Stimulated activated CD4-positive, alpha-beta T cell treated with anti-CD3 and anti-CD28 coated beads, Interleukin-4, amount 100 ng/mL, for 1 hour (primary cell): ENCODE data around the gene VWF.

Experiments used
- DNase-seq: peaks from one replicate; pipeline ENCODE4 v3.0.0-alpha.2; 2020

VWF gene

GRCh38 chr12:6056406-6057240 is 67.8 kb downstream of the VWF start:
- peak; percentile 35 for DNase-seq

GRCh38 chr12:6053541-6053940 is 70.9 kb downstream of the VWF start:
- no peak for DNase-seq

- DNase-seq: no peak
Observed at GRCh38 chr12:6052940-6053329, 71.5 kb downstream of the VWF start.

GRCh38 chr12:6052206-6052939 is 72.1 kb downstream of the VWF start:
- no peak for DNase-seq

DNA sequence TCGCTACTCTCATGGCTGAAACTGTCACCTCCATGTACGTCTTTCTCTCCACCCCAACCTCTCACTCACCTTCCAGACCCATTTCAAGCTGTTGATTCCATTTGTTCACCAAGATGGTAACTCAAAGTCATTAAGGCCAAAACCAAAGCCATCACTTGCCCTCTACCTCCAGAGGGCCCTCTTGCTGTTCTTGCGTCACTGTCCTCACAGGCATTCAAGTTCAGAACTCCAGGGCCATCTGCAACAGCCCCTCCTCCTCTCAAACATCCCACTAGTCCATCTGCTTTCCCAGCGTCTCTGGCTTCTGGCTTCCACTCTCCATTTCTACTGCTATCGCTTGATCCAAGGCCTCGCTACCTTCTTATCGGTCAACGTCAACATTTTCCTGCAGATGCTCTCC is 74.5 kb downstream of the VWF start:
- DNase-seq: no peak

DNA sequence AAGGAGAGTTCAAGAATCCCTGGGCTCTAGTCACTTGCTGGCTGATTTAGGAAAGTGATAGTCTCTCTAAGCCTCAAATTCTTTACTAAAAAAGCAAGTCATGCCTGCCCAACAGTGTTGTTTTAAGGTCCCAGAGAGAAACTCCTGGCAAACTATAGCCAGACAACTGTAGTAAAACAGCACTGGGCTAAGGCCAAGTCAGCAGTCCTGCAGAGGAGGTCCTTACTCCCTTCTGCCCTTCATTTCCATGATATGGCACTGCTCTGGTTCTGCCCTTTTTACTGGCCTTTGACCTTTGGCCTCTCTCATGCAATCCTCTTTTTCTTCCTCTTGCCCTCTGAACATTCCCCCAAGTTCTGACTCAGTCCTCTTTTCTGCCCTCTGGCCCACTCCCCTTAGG is 74.9 kb downstream of the VWF start:
- DNase-seq: no peak

GRCh38 chr12:6047249-6048237 is 76.9 kb downstream of the VWF start:
- DNase-seq: no peak

DNA sequence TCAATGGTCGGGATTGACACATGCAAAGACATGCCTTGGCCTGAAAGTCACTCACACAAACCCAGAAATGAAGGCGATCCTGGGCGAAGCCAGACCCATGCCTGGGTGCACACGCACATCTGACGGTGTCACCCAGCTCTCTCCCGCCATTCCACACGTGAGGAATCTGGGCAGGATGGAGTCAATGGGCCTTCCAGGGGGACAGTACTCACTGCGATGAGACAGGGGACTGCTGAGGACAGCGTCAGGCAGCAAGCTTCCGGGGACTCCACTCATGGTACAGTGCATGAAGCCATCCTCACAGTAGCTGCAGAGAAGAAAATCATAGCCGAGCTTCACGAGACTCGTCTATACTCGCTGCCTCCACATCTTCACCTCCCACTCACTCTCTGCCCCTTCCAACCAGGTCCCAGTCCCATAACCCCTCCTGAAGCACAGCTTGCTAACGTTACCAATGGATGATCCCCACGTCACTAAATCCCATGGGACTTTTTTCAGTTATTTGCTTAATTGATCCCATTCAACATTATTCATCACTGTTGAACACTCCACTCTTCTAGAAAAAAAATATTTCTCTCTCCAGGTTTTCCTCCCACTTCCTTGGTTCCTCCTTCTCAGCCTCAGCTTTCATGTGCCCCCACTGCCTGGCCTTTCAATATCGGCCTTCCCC is 77.8 kb downstream of the VWF start:
- DNase-seq: no peak

DNA sequence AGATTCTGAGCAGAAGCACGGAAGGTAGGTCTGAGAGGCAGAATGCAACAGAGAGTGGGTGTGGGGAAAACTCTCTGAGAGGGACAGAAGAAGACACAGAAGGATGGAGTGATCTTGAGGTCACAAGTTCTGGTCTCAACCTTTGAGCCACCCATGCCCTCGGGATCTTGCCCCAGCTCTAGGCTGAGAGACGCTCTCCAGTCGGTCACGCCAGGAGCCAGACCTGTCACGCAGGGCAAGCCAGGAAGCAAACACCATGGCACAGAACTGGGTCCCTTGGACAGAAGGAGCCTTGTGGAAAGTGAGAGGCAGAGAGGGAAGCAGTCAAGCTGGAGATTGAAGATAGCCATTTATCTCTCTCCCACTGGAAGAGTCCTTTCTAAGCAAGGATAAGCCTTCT is 79.0 kb downstream of the VWF start:
- DNase-seq: no peak

DNA sequence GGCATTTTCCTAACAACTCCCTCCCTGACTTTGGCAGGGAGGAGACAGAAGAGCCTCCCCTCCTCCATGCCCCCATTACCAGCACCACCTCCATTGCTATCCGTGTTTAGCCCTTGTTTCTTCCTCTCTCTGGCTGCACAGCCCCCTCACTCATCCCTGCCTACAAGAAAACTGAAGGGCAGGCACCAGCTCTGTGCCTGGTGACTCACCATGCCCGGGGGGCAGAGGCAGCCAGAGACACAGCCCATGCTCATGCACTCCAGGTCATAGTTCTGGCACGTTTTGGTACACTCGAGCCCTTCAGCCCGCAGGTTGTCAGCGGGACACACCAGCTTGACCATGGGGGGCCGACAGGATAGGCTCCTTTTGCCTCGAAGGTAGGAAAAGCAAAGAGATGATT is 80.4 kb downstream of the VWF start:
- no peak for DNase-seq

- no peak for DNase-seq
Observed at GRCh38 chr12:6042446-6042845, 82.0 kb downstream of the VWF start.

GRCh38 chr12:6041891-6042290 is 82.6 kb downstream of the VWF start:
- no peak for DNase-seq

- DNase-seq: no peak
Observed at GRCh38 chr12:6040815-6041214, 83.7 kb downstream of the VWF start.

DNA sequence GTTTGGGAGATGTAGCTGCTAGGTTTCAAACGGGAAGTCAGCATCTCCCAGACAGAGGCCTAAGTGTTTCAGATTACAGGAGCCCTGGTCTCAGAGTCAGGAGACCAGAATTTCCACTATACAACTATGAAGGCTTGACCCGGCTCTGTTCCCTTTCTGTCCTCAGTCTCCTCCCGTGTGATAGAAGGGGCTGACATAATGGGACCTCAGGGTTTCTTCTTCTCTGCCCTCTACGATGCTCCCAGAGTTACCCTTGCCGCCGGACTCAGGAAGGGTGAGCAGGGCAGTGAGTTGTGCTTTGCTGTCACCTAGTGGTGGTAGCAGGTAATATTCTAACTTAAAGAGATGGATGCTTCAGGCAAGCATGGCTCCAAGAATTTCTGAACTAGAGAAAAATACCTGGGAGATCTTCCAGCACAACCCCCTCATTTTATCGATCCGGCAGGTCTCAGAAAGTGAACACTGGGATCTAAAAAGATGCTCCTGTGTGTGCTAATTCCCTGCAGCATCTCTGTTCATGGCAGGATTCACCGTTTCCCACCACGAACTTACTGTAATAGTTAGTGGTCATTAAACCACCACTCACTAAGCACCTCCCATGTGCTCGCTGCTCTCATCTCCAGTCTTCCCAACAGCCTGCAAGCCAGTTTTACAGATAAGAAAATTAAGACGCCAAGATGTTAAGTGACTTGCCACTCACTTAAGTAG is 84.4 kb downstream of the VWF start:
- peak; percentile 33 for DNase-seq

DNA sequence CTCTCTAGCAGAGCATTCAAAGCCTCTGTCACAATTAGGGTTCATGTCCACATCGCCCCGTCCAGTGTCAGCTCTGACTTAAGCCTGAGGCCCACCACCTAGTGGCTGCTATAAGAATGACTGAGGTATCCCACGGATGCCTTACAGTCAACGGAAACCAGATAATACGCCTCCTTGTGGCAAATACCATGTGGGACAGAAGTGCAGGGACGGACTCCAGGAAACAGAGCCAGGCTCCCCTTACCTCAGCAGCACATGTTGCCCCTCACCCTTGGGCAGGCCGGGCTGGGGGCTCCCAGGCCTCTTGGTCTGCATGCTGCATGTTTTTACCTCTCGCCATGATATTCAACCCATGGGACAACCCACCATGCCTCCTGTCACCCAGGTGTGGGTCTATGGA is 86.3 kb downstream of the VWF start:
- peak; percentile 17 for DNase-seq

DNA sequence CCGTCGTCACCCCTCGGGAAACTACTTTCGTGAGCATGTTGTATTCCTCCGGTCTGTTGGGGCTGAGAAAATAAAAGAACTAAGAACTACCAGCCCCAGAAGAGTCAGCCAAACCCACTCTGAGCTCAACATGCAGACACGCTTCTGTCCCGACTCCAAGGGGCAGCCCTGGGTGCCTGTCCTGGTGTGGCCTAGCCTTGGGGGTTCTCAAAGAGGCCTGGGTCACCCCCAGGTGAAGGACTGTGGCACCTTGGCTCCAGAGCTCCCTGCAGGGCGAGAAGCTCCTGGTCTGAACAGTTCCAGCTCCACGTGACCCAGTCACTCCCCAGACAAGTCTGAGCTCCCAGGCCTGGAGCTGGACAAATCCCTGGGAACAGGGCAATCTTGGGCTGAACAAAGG is 87.0 kb downstream of the VWF start:
- DNase-seq: no peak

GRCh38 chr12:6036509-6036908 is 88.0 kb downstream of the VWF start:
- no peak for DNase-seq

DNA sequence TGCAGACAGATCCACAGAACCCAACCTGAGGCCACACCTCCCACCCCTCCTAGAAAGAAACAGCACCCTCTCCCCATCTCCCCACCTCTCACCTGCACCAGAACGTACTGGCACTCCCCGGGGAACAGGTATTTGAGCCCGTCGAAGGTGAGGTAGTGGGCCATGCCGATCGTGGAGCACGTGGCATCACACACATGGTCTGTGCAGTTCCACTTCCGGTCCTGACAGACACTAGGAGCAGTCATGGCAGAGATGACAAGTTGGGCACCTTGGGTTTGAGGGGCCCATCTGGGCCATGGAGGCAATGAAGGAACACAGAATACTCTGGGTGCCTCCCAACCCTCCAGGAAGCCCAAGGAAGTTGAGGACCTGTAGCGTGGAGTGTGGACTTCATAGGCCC is 89.9 kb downstream of the VWF start:
- no peak for DNase-seq

GRCh38 chr12:6033546-6033945 is 90.9 kb downstream of the VWF start:
- DNase-seq: no peak

GRCh38 chr12:6032726-6033125 is 91.7 kb downstream of the VWF start:
- DNase-seq: no peak

GRCh38 chr12:6031001-6031400 is 93.5 kb downstream of the VWF start:
- DNase-seq: no peak

GRCh38 chr12:6030081-6030480 is 94.4 kb downstream of the VWF start:
- no peak for DNase-seq
